SK-N-SH treated with all-trans-retinoic acid at 6 μM for 48 hours (cell line): ENCODE results near the gene ATG16L1.

Experiments
- BACH2 ChIP-seq: fragments of 250-450 bp; sonication (Bioruptor Pico); IDR thresholded peaks from 2 replicates; pipeline ENCODE4 v1.9.0; 2021; ENCODE audit warnings: mild to moderate bottlenecking, borderline replicate concordance
- ISL1 ChIP-seq: fragments of 250-450 bp; sonication (Bioruptor Pico); IDR thresholded peaks from 2 replicates; pipeline ENCODE4 v2.1.2; 2022; ENCODE audit warnings: mild to moderate bottlenecking, moderate library complexity
- ZFP30 ChIP-seq: fragments of 450-650 bp; formaldehyde crosslinking; IDR thresholded peaks from 2 replicates; pipeline ENCODE4 v1.5.0; 2022; ENCODE audit warnings: mild to moderate bottlenecking, moderate library complexity
- TF ChIP-seq, protein P1 (sequence below): fragments of 250-450 bp; sonication (Bioruptor Pico); IDR thresholded peaks from 2 replicates; pipeline ENCODE4 v1.5.1; 2020; ENCODE audit warnings: low read depth, mild to moderate bottlenecking, moderate library complexity

DNA sequence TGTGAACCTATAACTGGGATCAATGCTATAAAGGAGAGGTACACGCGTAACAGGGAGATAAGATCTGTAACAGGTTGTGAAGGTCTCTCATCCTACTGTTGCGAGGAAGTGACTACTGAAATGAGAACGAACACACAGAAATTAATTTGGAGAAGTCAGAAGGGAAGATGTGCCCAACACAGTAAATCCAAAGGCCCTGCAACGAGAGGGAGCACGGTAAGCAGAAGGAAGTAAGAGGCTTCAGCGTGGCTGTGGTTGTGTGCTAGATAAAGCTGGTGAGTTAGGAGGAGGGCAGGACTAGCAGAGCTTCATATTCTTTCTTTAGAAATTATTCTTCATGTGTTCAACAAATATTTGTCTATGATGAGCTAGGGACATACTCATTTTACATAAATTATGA is 2.5 kb upstream of the ATG16L1 start:
- no peak for TF ChIP-seq ZFP30 (CRISPR knock-in tag)
- no peak for TF ChIP-seq BACH2 (CRISPR knock-in tag)
- TF ChIP-seq, protein P1, sequence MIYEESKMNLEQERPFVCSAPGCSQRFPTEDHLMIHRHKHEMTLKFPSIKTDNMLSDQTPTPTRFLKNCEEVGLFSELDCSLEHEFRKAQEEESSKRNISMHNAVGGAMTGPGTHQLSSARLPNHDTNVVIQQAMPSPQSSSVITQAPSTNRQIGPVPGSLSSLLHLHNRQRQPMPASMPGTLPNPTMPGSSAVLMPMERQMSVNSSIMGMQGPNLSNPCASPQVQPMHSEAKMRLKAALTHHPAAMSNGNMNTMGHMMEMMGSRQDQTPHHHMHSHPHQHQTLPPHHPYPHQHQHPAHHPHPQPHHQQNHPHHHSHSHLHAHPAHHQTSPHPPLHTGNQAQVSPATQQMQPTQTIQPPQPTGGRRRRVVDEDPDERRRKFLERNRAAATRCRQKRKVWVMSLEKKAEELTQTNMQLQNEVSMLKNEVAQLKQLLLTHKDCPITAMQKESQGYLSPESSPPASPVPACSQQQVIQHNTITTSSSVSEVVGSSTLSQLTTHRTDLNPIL (CRISPR knock-in tag): no peak
- TF ChIP-seq ISL1 (CRISPR knock-in tag): no peak
